Smooth muscle cell (in vitro differentiated cells): ENCODE results near the gene ERMN. TPM values are rescaled to one million over a fixed set of nuclear protein-coding genes. Genes with fewer than 3 reads are reported as not detected.
A peak's percentile ranks its signal among the peaks of the same experiment; 100 is the strongest.

Source experiments
- DNase-seq: peaks from one replicate; lab custom pipeline; 2025; ENCODE audit not compliant: unreplicated experiment; lab: John Stamatoyannopoulos, UW
- H2AFZ ChIP-seq: fragments of 200-600 bp; sonication (generic); 2 replicates; pipeline ENCODE4 v1.6.0; 2016; ENCODE audit warnings: antibody characterized with exemption, low read depth, mild to moderate bottlenecking
- H3F3A ChIP-seq: fragments of 200-600 bp; sonication (generic); 2 replicates; pipeline ENCODE4 v1.6.0; 2017; ENCODE audit warnings: antibody characterized with exemption, low read depth
- H3K27ac ChIP-seq: fragments of 200-600 bp; sonication (generic); 2 replicates; pipeline ENCODE4 v1.5.1; 2016; ENCODE audit warnings: low read depth, mild to moderate bottlenecking
- H3K27me3 ChIP-seq: fragments of 200-600 bp; sonication (generic); 2 replicates; pipeline ENCODE4 v1.6.1; 2016; ENCODE audit warnings: low read depth, mild to moderate bottlenecking
- H3K36me3 ChIP-seq: fragments of 200-600 bp; sonication (generic); 2 replicates; pipeline ENCODE4 v1.5.1; 2016; ENCODE audit warnings: low read depth
- H3K4me1 ChIP-seq: fragments of 200-600 bp; sonication (generic); 2 replicates; pipeline ENCODE4 v1.5.1; 2016; ENCODE audit warnings: low read depth
- H3K4me2 ChIP-seq: fragments of 200-600 bp; sonication (generic); 2 replicates; pipeline ENCODE4 v1.6.0; 2016; ENCODE audit warnings: mild to moderate bottlenecking
- H3K4me3 ChIP-seq: fragments of 200-600 bp; sonication (generic); 2 replicates; pipeline ENCODE4 v1.5.1; 2016; ENCODE audit warnings: mild to moderate bottlenecking
- H3K79me2 ChIP-seq: fragments of 200-600 bp; sonication (generic); 2 replicates; pipeline ENCODE4 v1.6.0; 2016; ENCODE audit warnings: low read depth, mild to moderate bottlenecking
- H3K9ac ChIP-seq: fragments of 200-600 bp; sonication (generic); 2 replicates; pipeline ENCODE4 v1.6.0; 2016; ENCODE audit warnings: low read depth
- H3K9me3 ChIP-seq: fragments of 200-600 bp; sonication (generic); replicated peaks from 2 replicates; pipeline ENCODE4 v1.5.1; 2016; ENCODE audit warnings: low read depth
- H4K20me1 ChIP-seq: fragments of 200-600 bp; sonication (generic); 2 replicates; pipeline ENCODE4 v1.6.0; 2016; ENCODE audit warnings: low read depth
- WGBS: methylation state at CpG from one replicate; pipeline ENCODE4 v1.1.7; 2016; ENCODE audit warnings: low lambda C conversion rate; 5-methylcytosine and 5-hydroxymethylcytosine counted together
- polyA plus RNA-seq: library from polyadenylated mRNA; unstranded; fragments of >200 nt; fragmentation: Nextera tagmentation; extraction: Ambion mirVana; gene quantifications from 2 replicates; pipeline ENCODE4 v1.2.1, GENCODE V29; 2016
- total RNA-seq: library from RNA; depleted of rRNA; stranded (reverse); fragments of >200 nt; gene quantifications from 2 replicates; pipeline ENCODE4 v1.2.3, GENCODE V29; 2014
- TF ChIP-seq, protein P1 (sequence below): fragments of 200-600 bp; sonication (generic); IDR thresholded peaks from 2 replicates; pipeline ENCODE4 v1.5.1; 2017; ENCODE audit warnings: borderline replicate concordance, mild to moderate bottlenecking, antibody characterized with exemption; ENCODE audit not compliant: insufficient read depth, poor library complexity, severe bottlenecking

Gene ERMN
- total and polyA plus RNA-seq, 2 experiments from 2014 or later, result not detected

DNA sequence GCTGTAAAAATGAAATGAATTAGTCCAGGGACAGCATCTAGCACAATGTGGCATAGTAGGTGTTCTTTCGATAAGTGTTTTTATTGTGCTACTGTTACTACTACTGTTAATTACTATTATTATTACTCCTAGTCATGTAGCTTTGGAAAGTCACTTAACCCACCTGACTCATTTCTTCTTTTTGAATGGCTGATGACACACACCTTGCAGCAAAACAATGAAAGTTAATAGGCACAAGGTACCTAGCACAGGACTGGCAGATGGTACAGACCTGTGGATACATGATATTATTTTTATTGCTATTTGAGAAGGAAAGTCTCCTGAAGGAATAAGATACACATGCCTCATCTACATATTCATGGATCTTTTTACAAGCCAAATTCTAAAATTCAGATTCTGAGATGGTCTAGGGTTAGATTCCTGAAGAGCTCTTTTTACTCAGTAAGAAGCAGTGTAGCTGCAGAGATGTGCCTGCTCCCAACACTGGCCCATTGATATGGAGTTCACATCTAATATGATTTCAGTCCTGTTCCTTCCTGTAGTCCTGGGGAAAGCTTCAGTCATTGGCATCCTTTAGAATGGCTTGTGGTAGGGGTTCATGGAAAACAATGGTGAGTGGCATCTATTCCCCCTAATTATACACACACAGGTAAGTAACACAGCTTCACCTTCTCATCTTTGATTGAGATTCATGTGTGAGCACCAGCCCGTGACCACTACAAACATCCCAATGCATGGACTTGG lies 7.9 kb upstream of the ERMN start:
- DNase-seq, result no peak
- Histone ChIP-seq H3K4me3 (no peak overlapping the region), H3K4me1 (no peaks in the 10 kb centered on the region), H3K9me3 (no peaks in the 10 kb centered on the region), H2AFZ (no peak overlapping the region), H3K36me3 (no peaks in the 10 kb centered on the region), H3K27me3 (peaks cover 20% of the 10 kb centered on the region), H4K20me1 (no peaks in the 10 kb centered on the region), H3K4me2 (no peak overlapping the region), H3F3A (no peaks in the 10 kb centered on the region), H3K79me2 (no peaks in the 10 kb centered on the region), H3K9ac (no peak overlapping the region), H3K27ac (no peak overlapping the region)
- TF ChIP-seq, protein P1, sequence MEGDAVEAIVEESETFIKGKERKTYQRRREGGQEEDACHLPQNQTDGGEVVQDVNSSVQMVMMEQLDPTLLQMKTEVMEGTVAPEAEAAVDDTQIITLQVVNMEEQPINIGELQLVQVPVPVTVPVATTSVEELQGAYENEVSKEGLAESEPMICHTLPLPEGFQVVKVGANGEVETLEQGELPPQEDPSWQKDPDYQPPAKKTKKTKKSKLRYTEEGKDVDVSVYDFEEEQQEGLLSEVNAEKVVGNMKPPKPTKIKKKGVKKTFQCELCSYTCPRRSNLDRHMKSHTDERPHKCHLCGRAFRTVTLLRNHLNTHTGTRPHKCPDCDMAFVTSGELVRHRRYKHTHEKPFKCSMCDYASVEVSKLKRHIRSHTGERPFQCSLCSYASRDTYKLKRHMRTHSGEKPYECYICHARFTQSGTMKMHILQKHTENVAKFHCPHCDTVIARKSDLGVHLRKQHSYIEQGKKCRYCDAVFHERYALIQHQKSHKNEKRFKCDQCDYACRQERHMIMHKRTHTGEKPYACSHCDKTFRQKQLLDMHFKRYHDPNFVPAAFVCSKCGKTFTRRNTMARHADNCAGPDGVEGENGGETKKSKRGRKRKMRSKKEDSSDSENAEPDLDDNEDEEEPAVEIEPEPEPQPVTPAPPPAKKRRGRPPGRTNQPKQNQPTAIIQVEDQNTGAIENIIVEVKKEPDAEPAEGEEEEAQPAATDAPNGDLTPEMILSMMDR, result no peak
- 91% methylated on average over 2 of the region's 2 CpGs for WGBS

DNA sequence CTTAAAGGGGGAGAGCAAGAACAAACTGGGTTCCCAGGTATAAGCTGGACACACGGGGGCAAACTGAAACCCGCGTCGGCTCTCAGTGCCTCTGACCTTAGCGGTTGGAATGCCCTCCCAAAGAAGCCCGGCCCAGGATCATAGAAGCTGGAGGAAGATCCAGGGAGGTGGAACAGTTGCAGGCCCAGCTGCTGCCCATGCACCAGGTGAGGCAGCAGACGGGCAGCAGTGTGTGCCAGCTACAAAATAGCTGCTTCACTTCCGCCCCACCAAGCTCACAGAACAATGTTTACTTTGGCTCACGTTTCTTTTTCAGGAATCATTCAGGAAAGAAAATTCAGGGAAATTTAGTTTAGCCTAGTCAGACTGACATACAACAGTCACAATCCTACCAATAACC lies 3.9 kb upstream of the ERMN start:
- no peak for DNase-seq
- Histone ChIP-seq H3K9me3 (no peaks in the 10 kb centered on the region), H3K27ac (no peak overlapping the region), H3K9ac (no peak overlapping the region), H3K27me3 (peaks cover 20% of the 10 kb centered on the region), H2AFZ (no peak overlapping the region), H3F3A (no peaks in the 10 kb centered on the region), H3K4me2 (no peak overlapping the region), H3K36me3 (no peaks in the 10 kb centered on the region), H4K20me1 (no peaks in the 10 kb centered on the region), H3K4me3 (no peak overlapping the region), H3K79me2 (no peaks in the 10 kb centered on the region), H3K4me1 (peaks cover 19% of the 10 kb centered on the region)
- 92% methylated on average over 9 of the region's 9 CpGs for WGBS
- TF ChIP-seq, protein P1, result no peak

DNA sequence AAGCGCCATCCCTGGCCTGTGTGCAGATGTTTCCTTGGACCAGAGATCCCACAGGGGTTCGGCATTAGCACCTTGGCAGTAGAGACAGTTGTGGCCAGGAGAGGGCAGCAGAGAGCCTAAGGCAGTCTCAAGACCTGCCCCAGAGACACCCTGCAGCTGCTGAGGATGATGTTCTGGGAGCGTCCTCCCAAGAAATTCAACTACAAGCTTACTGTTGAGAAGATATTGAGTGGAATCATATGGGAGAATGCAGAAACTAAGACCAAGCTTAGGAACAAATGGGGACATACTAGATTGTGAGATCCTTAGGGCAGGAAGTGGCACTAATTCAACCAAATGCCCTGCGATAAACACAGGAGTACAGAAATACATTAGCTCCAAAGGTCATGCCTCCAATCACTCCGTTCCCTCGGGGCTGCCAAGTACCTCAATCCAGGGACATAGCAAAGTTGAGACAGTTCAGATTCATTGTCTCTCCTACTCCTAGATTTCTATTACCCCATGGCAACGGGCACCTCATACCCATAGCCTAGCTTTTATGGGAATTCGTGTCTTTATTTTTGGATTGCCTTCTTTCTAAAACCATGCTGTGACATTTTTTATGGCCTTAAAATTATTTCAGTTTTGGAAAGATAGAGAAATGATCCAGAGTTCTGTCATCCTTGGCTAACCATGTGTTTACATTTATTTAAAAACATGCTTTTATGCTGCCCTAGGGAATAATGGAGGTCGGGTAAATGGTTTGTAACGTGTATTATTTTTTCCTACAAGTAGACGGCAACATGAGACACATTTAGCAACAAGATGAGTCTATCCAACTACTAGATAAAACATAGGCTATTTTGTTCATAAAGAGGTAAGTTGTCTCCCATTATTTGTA lies 2.2 kb upstream of the ERMN start:
- Histone ChIP-seq H3K4me2 (no peak overlapping the region), H3K4me3 (no peak overlapping the region), H3K27ac (no peak overlapping the region), H3K9me3 (no peaks in the 10 kb centered on the region), H2AFZ (no peak overlapping the region), H3K79me2 (no peaks in the 10 kb centered on the region), H4K20me1 (no peaks in the 10 kb centered on the region), H3K27me3 (peaks cover 8% of the 10 kb centered on the region), H3F3A (no peaks in the 10 kb centered on the region), H3K9ac (no peak overlapping the region), H3K36me3 (no peaks in the 10 kb centered on the region), H3K4me1 (peaks cover 24% of the 10 kb centered on the region)
- WGBS, result 72% methylated on average over 11 of the region's 11 CpGs
- peak; percentile 23 for DNase-seq
- TF ChIP-seq, protein P1, result peak; percentile 87
